Nephron (organoid): ENCODE results near the gene TBC1D8.

Source experiments
- H3K27ac Mint-ChIP-seq, 3 experiments: 2 replicates each; pipeline ENCODE4 v1.8.0; 2020; ENCODE audit warnings: mixed read lengths in 3 of 3, mild to moderate bottlenecking in 2 of 3, moderate library complexity in 1 of 3
- H3K27me3 Mint-ChIP-seq: 2 replicates; pipeline ENCODE4 v1.8.0; 2021; ENCODE audit warnings: low read depth, mild to moderate bottlenecking, moderate library complexity, mixed read lengths
- H3K36me3 Mint-ChIP-seq: 2 replicates; pipeline ENCODE4 v1.8.0; 2020; ENCODE audit warnings: low read depth, mixed read lengths
- H3K4me1 Mint-ChIP-seq: 2 replicates; pipeline ENCODE4 v1.8.0; 2020; ENCODE audit warnings: mixed read lengths
- H3K4me3 Mint-ChIP-seq, 3 experiments: 2 replicates each; pipeline ENCODE4 v1.8.0; 2020; ENCODE audit warnings: mild to moderate bottlenecking in 3 of 3, mixed read lengths in 3 of 3, moderate library complexity in 2 of 3
- H3K9me3 Mint-ChIP-seq: 2 replicates; pipeline ENCODE4 v1.8.0; 2020; ENCODE audit warnings: mixed read lengths
- CTCF ChIP-seq, 3 experiments: fragments of 200-600 bp; sonication (generic); IDR thresholded peaks; one replicate each; pipeline ENCODE4 v1.5.0; 2021; ENCODE audit warnings: antibody characterized with exemption in 3 of 3; ENCODE audit not compliant: unreplicated experiment in 3 of 3

The TBC1D8 gene

DNA sequence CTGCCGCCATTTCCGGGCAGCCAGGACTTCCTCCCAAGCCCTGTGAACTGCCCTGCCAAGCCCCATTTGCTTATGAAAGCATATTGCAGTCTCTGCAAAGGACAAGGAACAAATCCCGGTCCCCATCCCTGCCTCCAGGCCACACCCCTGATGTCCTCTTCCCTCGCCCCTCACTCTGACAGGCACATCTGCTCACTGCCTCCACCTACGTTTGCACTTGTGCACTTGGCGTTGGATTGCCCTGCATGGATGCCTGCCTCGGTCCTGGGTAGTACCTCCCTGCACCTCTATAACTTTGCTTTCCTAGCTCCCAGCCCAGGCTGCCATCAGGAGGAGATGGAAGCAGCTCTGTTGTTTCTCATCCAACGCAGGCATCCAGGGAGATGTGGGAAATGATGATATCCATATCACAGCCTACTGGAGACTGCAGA is 168.7 kb downstream of the TBC1D8 start:
- no peak overlapping the region for H3K27ac Mint-ChIP-seq
- H3K27me3 Mint-ChIP-seq = peaks cover 11% of the 10 kb centered on the region
- H3K9me3 Mint-ChIP-seq = no peaks in the 10 kb centered on the region
- no peak overlapping the region for H3K4me3 Mint-ChIP-seq
- TF ChIP-seq CTCF (IDR thresholded peaks at IDR 0.05; ENCODE audit: unreplicated experiment in 3 of 3) = no peak
- H3K36me3 Mint-ChIP-seq = no peaks in the 10 kb centered on the region
- peaks cover 24% of the 10 kb centered on the region for H3K4me1 Mint-ChIP-seq

- peaks cover 11% of the 10 kb centered on the region for H3K27me3 Mint-ChIP-seq
- peak overlapping the region in 1 of 3 experiments; percentile 1 for H3K27ac Mint-ChIP-seq
- H3K4me3 Mint-ChIP-seq = no peak overlapping the region
- H3K36me3 Mint-ChIP-seq = no peaks in the 10 kb centered on the region
- no peak for TF ChIP-seq CTCF (IDR thresholded peaks at IDR 0.05; ENCODE audit: unreplicated experiment in 3 of 3)
- H3K9me3 Mint-ChIP-seq = no peaks in the 10 kb centered on the region
- H3K4me1 Mint-ChIP-seq = peaks cover 32% of the 10 kb centered on the region
Measured at GRCh38 chr2:100981011-100981410, 170.2 kb downstream of the TBC1D8 start.

DNA sequence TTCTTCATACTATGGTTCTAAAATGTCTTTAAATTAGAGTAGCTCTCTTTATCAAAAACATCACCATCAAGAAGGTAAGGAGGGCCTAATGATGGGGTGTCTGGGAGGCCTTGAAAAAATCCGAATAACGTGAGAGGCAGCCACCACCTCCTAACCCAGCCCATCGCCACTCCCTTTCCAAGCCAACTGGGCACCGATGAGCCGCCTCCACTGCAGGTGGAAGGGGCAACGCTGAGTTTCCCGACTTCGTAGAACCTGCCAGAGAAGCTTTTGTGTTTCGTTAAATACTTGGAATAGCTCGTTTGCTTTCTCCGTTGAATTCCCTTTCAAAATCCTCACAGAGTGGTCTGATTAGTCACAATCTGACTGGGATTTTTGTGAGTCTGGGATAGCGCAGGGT is 171.1 kb downstream of the TBC1D8 start:
- Mint-ChIP-seq H3K4me1 (peaks cover 32% of the 10 kb centered on the region), H3K9me3 (no peaks in the 10 kb centered on the region), H3K4me3 (no peak overlapping the region), H3K36me3 (no peaks in the 10 kb centered on the region), H3K27ac (no peak overlapping the region), H3K27me3 (peaks cover 12% of the 10 kb centered on the region)
- no peak for TF ChIP-seq CTCF (IDR thresholded peaks at IDR 0.05; ENCODE audit: unreplicated experiment in 3 of 3)

DNA sequence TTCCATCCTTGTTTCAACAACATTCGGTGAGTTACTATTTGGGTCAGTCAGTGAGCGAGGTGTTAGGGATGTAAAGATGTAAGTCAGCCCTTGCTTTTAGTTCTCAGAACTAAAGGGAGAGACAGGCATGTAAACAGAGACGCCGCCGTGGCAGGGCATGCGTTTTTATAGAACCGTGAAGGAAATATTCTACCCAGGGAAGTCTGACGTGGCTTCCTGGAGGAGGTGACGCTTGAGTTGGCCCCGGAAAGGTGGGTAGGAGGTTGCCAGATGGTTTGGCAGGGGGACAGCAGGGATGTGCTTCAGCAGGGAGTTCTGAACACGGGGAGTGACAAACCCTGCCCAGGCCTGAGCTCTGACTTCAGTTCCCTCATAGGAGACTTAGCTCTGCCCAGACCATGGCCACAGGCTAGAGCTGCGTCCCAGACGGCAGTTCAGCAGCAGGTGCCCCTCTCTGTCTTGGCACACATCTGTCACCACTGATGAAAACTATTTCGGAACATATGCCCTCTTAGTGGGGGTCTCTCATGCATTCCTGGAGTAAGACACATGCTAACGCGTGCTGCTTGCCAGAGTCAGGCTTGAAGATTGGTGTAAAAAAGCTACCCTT is 172.5 kb downstream of the TBC1D8 start:
- Mint-ChIP-seq H3K27me3 (peaks cover 9% of the 10 kb centered on the region), H3K27ac (peak overlapping the region in 2 of 3 experiments; percentile 8), H3K9me3 (no peaks in the 10 kb centered on the region), H3K36me3 (no peaks in the 10 kb centered on the region), H3K4me1 (peaks cover 25% of the 10 kb centered on the region), H3K4me3 (no peak overlapping the region)
- no peak for TF ChIP-seq CTCF (IDR thresholded peaks at IDR 0.05; ENCODE audit: unreplicated experiment in 3 of 3)

DNA sequence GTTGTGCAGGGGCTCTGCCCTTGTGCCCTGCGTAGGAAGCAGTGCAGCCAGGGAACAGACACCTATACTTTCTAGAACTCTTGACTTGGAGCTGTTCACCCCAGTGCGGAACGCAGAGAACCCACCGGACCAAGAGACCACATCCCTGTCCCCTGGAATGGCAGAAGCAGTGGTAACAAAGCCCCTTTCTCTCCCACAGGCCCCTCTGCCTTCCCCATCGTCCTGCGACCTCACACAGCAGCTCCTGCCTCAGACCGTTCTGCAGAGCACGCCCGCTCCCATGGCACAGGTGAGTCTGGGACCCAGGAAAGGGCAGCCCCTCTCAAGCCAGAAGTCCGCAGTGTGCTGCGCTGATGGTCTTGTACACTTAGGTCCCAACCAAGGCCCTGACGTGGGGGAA is 173.7 kb downstream of the TBC1D8 start:
- Mint-ChIP-seq H3K27ac (peak overlapping the region in 1 of 3 experiments; percentile 14), H3K27me3 (peaks cover 9% of the 10 kb centered on the region), H3K4me1 (peaks cover 23% of the 10 kb centered on the region), H3K4me3 (no peak overlapping the region), H3K36me3 (no peaks in the 10 kb centered on the region), H3K9me3 (no peaks in the 10 kb centered on the region)
- TF ChIP-seq CTCF (IDR thresholded peaks at IDR 0.05; ENCODE audit: unreplicated experiment in 3 of 3) = no peak
